C4-2B (cell line): ENCODE data around the gene STAT4.

Experiments
- CTCF ChIP-seq: fragments of 450-650 bp; conservative IDR thresholded peaks from 2 replicates; pipeline ENCODE4 v1.5.1; 2017; ENCODE audit warnings: mild to moderate bottlenecking
- ZFX ChIP-seq: fragments of 450-650 bp; IDR thresholded peaks from 2 replicates; pipeline ENCODE4 v1.6.1; 2017

GRCh38 chr2:191066919-191067233, 83.9 kb downstream of the STAT4 start:
- TF ChIP-seq CTCF = no peak
- no peak for TF ChIP-seq ZFX
